ENCODE results near the gene PUSL1. TPM values are rescaled to one million over a fixed set of nuclear protein-coding genes. Genes with fewer than 3 reads are reported as not detected.
A peak's percentile ranks its signal among the peaks of the same experiment; 100 is the strongest.

PUSL1 gene
- total and polyA plus RNA-seq, 2 donors (not counting 3 experiments of a cell fraction or from before 2014, with no cell fraction given) = 18.8 to 27.3 TPM

GRCh38 chr1:1302006-1302430 lies 6.4 kb upstream of the PUSL1 start:
- no peak overlapping the region for H2AFZ ChIP-seq (ENCODE audit: low read depth, low read length)
- H3K27me3 ChIP-seq (ENCODE audit: control insufficient read depth in 2 of 2, insufficient read depth in 2 of 2, low read length in 2 of 2) = no peaks in the 10 kb centered on the region
- H3K4me3 ChIP-seq (replicated peaks in 1 of 3; ENCODE audit: insufficient read depth in 1 of 3, low read depth in 1 of 3, low read length in 3 of 3) = no peak overlapping the region
- H3K9me1 ChIP-seq (replicated peaks; ENCODE audit: control insufficient read depth, extremely low read depth, insufficient read depth, low read length) = no peaks in the 10 kb centered on the region
- ChIA-PET CTCF (interaction anchor here (1.9 kb wide), 1 partner anchor 179 kb away, joined by 4 read pairs; no protein-coding TSS in a partner anchor), POLR2A (no interaction called here)
- H3K27ac ChIP-seq (ENCODE audit: insufficient read depth, low read depth, low read length) = no peak overlapping the region
- no peaks in the 10 kb centered on the region for H3K9me3 ChIP-seq (replicated peaks; ENCODE audit: control insufficient read depth, insufficient read depth, low read length)
- intact Hi-C loops (cut with micrococcal nuclease) = no loop called here
- no peak for TF ChIP-seq POLR2AphosphoS5 (IDR thresholded peaks at IDR 0.05; ENCODE audit: insufficient read depth, low read depth, low read length)
- TF ChIP-seq JUN (IDR thresholded peaks at IDR 0.05; ENCODE audit: borderline replicate concordance, insufficient read depth, insufficient read length, low read depth) = no peak
- TF ChIP-seq MYC (IDR thresholded peaks at IDR 0.05; ENCODE audit: low read depth, low read length) = no peak
- TF ChIP-seq, protein P1, sequence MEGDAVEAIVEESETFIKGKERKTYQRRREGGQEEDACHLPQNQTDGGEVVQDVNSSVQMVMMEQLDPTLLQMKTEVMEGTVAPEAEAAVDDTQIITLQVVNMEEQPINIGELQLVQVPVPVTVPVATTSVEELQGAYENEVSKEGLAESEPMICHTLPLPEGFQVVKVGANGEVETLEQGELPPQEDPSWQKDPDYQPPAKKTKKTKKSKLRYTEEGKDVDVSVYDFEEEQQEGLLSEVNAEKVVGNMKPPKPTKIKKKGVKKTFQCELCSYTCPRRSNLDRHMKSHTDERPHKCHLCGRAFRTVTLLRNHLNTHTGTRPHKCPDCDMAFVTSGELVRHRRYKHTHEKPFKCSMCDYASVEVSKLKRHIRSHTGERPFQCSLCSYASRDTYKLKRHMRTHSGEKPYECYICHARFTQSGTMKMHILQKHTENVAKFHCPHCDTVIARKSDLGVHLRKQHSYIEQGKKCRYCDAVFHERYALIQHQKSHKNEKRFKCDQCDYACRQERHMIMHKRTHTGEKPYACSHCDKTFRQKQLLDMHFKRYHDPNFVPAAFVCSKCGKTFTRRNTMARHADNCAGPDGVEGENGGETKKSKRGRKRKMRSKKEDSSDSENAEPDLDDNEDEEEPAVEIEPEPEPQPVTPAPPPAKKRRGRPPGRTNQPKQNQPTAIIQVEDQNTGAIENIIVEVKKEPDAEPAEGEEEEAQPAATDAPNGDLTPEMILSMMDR (IDR thresholded peaks at IDR 0.05; ENCODE audit: extremely low read depth in 1 of 2, insufficient read depth in 1 of 2, low read depth in 1 of 2, low read length in 2 of 2) = peak; percentile 50 to 66
- no peak for TF ChIP-seq POLR2A (IDR thresholded peaks at IDR 0.05; ENCODE audit: low read depth, low read length)
- dilution Hi-C loops (cut with MboI; ENCODE audit: extremely low pct_ligation_motif_present, low sequenced_read_pairs) = no loop called here
- H3K9ac ChIP-seq (replicated peaks; ENCODE audit: extremely low read depth, insufficient read depth, low read length) = no peak overlapping the region
- FAIRE-seq = no peak
- H3K79me2 ChIP-seq (ENCODE audit: control insufficient read depth, insufficient read depth, low read length) = no peaks in the 10 kb centered on the region
- no TSS peak for BruUV-seq (replicated peaks)
- H4K20me1 ChIP-seq (replicated peaks; ENCODE audit: control insufficient read depth, extremely low read depth, insufficient read depth, low read length) = no peaks in the 10 kb centered on the region
- DNase-seq (ENCODE audit: low read depth, low spot score) = no peak
- no peak overlapping the region for H3K4me2 ChIP-seq (ENCODE audit: insufficient read depth, low read length)
- no peaks in the 10 kb centered on the region for H3K36me3 ChIP-seq (ENCODE audit: control insufficient read depth in 2 of 2, extremely low read depth in 1 of 2, insufficient read depth in 2 of 2, low read length in 2 of 2)
- H3K4me1 ChIP-seq (ENCODE audit: control insufficient read depth, extremely low read depth, insufficient read depth, low read length) = peaks cover 6% of the 10 kb centered on the region

DNA sequence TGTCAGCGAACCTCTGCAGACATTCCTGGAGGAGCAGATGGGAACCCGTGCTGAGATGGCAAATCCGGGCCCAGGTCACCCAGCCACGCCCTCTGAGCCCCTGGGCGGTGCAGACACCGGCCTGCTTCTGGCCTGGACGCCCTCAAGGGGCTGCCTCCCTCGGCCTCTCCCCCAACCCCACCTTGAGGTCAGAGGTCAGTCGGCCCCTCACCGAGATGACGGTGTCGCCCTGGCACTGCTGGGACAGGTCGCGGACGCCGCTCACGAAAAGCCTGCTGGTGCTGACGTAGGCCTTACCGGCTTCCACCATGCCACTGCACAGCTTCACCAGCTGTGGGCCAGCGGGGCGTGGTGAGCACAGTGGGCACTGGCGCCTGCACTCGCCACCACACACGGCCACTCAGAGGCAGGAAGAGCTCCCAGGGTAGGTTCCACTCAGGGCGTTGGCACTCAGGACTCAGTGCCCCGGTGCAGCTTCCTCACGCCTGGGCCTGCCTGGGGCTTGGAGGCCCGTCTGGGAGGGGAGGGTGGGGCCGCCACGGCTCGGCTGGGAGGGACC lies 5.4 kb upstream of the PUSL1 start:
- no peak overlapping the region for H3K9ac ChIP-seq (replicated peaks; ENCODE audit: extremely low read depth, insufficient read depth, low read length)

More for the DNA sequence above, 5.4 kb upstream of the PUSL1 start:
- H4K20me1 ChIP-seq (replicated peaks; ENCODE audit: control insufficient read depth, extremely low read depth, insufficient read depth, low read length) = no peaks in the 10 kb centered on the region
- intact Hi-C loops (cut with micrococcal nuclease) = no loop called here
- H3K27ac ChIP-seq (ENCODE audit: insufficient read depth, low read depth, low read length) = no peak overlapping the region
- H3K4me2 ChIP-seq (ENCODE audit: insufficient read depth, low read length) = no peak overlapping the region
- H3K36me3 ChIP-seq (ENCODE audit: control insufficient read depth in 2 of 2, extremely low read depth in 1 of 2, insufficient read depth in 2 of 2, low read length in 2 of 2) = no peaks in the 10 kb centered on the region
- CTCF ChIA-PET = interaction anchor here (1.9 kb wide), 1 partner anchor 180 kb away, joined by 4 read pairs; no protein-coding TSS in a partner anchor
- H3K9me1 ChIP-seq (replicated peaks; ENCODE audit: control insufficient read depth, extremely low read depth, insufficient read depth, low read length) = no peaks in the 10 kb centered on the region
- POLR2A ChIA-PET = interaction anchor here (0.7 kb wide), 1 partner anchor 28 kb away, joined by 4 read pairs; no protein-coding TSS in a partner anchor
- no peak overlapping the region for H2AFZ ChIP-seq (ENCODE audit: low read depth, low read length)
- FAIRE-seq (no peak), DNase-seq (ENCODE audit: low read depth, low spot score) (no peak)
- H3K27me3 ChIP-seq (ENCODE audit: control insufficient read depth in 2 of 2, insufficient read depth in 2 of 2, low read length in 2 of 2) = no peaks in the 10 kb centered on the region
- no peak overlapping the region for H3K4me3 ChIP-seq (replicated peaks in 1 of 3; ENCODE audit: insufficient read depth in 1 of 3, low read depth in 1 of 3, low read length in 3 of 3)
- H3K9me3 ChIP-seq (replicated peaks; ENCODE audit: control insufficient read depth, insufficient read depth, low read length) = no peaks in the 10 kb centered on the region
- no TSS peak for BruUV-seq (replicated peaks)
- TF ChIP-seq EZH2 (IDR thresholded peaks at IDR 0.05; ENCODE audit: borderline replicate concordance, low read depth, low read length, severe bottlenecking) = no peak
- TF ChIP-seq JUN (IDR thresholded peaks at IDR 0.05; ENCODE audit: borderline replicate concordance, insufficient read depth, insufficient read length, low read depth) = no peak
- TF ChIP-seq, protein P1 (IDR thresholded peaks at IDR 0.05; ENCODE audit: extremely low read depth in 1 of 2, insufficient read depth in 1 of 2, low read depth in 1 of 2, low read length in 2 of 2) = no peak
- TF ChIP-seq POLR2A (IDR thresholded peaks at IDR 0.05; ENCODE audit: low read depth, low read length) = no peak
- no peak for TF ChIP-seq POLR2AphosphoS5 (IDR thresholded peaks at IDR 0.05; ENCODE audit: insufficient read depth, low read depth, low read length)
- peaks cover 10% of the 10 kb centered on the region for H3K4me1 ChIP-seq (ENCODE audit: control insufficient read depth, extremely low read depth, insufficient read depth, low read length)
- H3K79me2 ChIP-seq (ENCODE audit: control insufficient read depth, insufficient read depth, low read length) = no peaks in the 10 kb centered on the region
- dilution Hi-C loops (cut with MboI; ENCODE audit: extremely low pct_ligation_motif_present, low sequenced_read_pairs) = no loop called here
